Epithelial cell of proximal tubule (primary cell): ENCODE measurements around the gene NT5DC1. TPM values are rescaled to one million over a fixed set of nuclear protein-coding genes. Genes with fewer than 3 reads are reported as not detected.

Experiments used
- DNase-seq: peaks from one replicate; pipeline ENCODE4 v3.0.0-alpha.2; 2011; ENCODE audit warnings: low read depth
- H3K4me3 ChIP-seq: 2 replicates; pipeline ENCODE4 v1.5.1; 2011; ENCODE audit warnings: low read depth, mild to moderate bottlenecking, low read length
- total RNA-seq: library from RNA; depleted of rRNA; stranded (reverse); fragments of >200 nt; gene quantifications from 2 replicates; pipeline ENCODE4 v1.2.3, GENCODE V29; 2015
- TF ChIP-seq, protein P1 (sequence below): conservative IDR thresholded peaks from 2 replicates; pipeline ENCODE4 v1.5.1; 2012; ENCODE audit warnings: low read depth, mild to moderate bottlenecking, low read length

The NT5DC1 gene
- total RNA-seq, 1 donor from 2014 or later: 23.5 TPM

DNA sequence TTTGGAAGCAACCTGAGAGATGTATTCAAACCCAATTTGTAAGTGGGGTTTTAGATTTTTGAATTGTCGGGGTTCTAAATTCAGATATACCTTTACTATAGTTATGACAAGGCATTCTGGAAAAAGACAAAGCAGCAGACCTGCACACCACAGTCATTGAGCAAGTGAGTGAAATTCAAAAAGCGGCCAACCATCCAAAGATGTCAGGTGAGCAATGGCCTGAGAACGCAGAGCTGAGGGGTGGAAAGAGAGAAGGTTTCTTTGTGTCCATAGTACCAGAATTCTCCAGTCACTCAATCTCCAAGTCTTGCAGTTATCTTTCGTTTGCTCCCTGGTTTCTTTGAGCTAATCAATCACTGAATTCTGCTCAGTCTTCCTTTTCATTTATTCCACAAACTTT, 38.2 kb upstream of the NT5DC1 start:
- no peak for DNase-seq
- H3K4me3 ChIP-seq: no peak overlapping the region
- TF ChIP-seq, protein P1, sequence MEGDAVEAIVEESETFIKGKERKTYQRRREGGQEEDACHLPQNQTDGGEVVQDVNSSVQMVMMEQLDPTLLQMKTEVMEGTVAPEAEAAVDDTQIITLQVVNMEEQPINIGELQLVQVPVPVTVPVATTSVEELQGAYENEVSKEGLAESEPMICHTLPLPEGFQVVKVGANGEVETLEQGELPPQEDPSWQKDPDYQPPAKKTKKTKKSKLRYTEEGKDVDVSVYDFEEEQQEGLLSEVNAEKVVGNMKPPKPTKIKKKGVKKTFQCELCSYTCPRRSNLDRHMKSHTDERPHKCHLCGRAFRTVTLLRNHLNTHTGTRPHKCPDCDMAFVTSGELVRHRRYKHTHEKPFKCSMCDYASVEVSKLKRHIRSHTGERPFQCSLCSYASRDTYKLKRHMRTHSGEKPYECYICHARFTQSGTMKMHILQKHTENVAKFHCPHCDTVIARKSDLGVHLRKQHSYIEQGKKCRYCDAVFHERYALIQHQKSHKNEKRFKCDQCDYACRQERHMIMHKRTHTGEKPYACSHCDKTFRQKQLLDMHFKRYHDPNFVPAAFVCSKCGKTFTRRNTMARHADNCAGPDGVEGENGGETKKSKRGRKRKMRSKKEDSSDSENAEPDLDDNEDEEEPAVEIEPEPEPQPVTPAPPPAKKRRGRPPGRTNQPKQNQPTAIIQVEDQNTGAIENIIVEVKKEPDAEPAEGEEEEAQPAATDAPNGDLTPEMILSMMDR: no peak

DNA sequence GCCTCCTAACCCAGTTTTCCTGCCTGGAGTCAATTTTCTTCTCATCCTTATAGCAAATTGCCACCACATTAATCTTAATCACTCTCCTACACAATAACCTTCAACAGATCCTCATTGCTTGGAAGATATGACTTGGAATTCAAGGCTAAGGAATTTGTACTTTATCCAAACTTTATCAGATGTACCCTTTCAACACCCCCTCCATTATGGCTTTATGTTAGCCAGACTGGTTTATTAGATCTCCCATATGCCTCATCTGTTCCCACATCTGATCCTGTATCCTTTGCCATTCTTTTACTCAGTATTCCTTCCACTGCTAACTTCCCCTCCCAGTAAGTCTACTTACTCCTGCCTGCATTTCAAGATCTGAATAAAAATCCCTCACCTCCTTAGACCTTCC, 36.0 kb upstream of the NT5DC1 start:
- TF ChIP-seq, protein P1: no peak
- no peak overlapping the region for H3K4me3 ChIP-seq
- no peak for DNase-seq

GRCh38 chr6:116066789-116067188, 33.9 kb upstream of the NT5DC1 start:
- no peak overlapping the region for H3K4me3 ChIP-seq
- DNase-seq: no peak
- TF ChIP-seq, protein P1: no peak

GRCh38 chr6:116070101-116070500, 30.6 kb upstream of the NT5DC1 start:
- no peak overlapping the region for H3K4me3 ChIP-seq
- no peak for DNase-seq
- TF ChIP-seq, protein P1: no peak

GRCh38 chr6:116070616-116071389, 29.9 kb upstream of the NT5DC1 start:
- DNase-seq: no peak

GRCh38 chr6:116072368-116072767, 28.3 kb upstream of the NT5DC1 start:
- no peak overlapping the region for H3K4me3 ChIP-seq
- no peak for DNase-seq
- TF ChIP-seq, protein P1: no peak

More at GRCh38 chr6:116070616-116071389, 29.9 kb upstream of the NT5DC1 start:
- TF ChIP-seq, protein P1: no peak
- no peak overlapping the region for H3K4me3 ChIP-seq
